A549 treated with DMSO at 1 μM for 4 hours (cell line): ENCODE data around the gene PGBD4. TPM values are rescaled to one million over a fixed set of nuclear protein-coding genes. Genes with fewer than 3 reads are reported as not detected.

Source experiments
- total RNA-seq: library from RNA; stranded (reverse); fragments of 200-300 nt; extraction: Qiagen RNA extraction; gene quantifications from 5 replicates; pipeline ENCODE4 v1.2.3, GENCODE V29; 2022; ENCODE audit warnings: low read depth

The PGBD4 gene
- total RNA-seq = 1.4 to 1.8 TPM (median 1.6 TPM) in 5 replicates

GRCh38 chr15:34101366-34102174 lies at the start of gene PGBD4, which contains the start of gene EMC7:
Gene PGBD4, plus strand, starts transcription at chr15:34102083. Its CDS starts 449 bp downstream, at chr15:34102532.
Gene EMC7, minus strand, starts transcription at chr15:34101862. Its CDS starts 23 bp downstream, at chr15:34101839.

Other genes with a start within 250 kb of the PGBD4 start
- 0.05 TPM in 1 of 5 replicates, not detected in the others for gene CHRM5, start 133.6 kb upstream of the PGBD4 start, total RNA-seq
- gene AVEN, start 62.9 kb upstream of the PGBD4 start, total RNA-seq = 18.5 to 25.7 TPM (median 23.0 TPM) in 5 replicates
- gene EMC7, start 221 bp upstream of the PGBD4 start, total RNA-seq = 139 to 154 TPM (median 148 TPM) in 5 replicates
- gene KATNBL1, start 108.0 kb downstream of the PGBD4 start, total RNA-seq = 30.5 to 41.9 TPM (median 33.8 TPM) in 5 replicates
- 193 to 224 TPM (median 204 TPM) in 5 replicates for gene EMC4, start 122.9 kb downstream of the PGBD4 start, total RNA-seq
- 5.8 to 9.7 TPM (median 8.1 TPM) in 5 replicates for gene SLC12A6, start 235.7 kb downstream of the PGBD4 start, total RNA-seq
- gene NOP10, start 241.1 kb downstream of the PGBD4 start, total RNA-seq = 543 to 591 TPM (median 551 TPM) in 5 replicates
- not detected in 5 replicates for gene NUTM1, start 241.2 kb downstream of the PGBD4 start, total RNA-seq